AG04449 (cell line): ENCODE measurements around the gene TAGLN.

Source experiments
- CTCF ChIA-PET: fragments of 350-600 bp; formaldehyde crosslinking; extraction: SDS; loops from one replicate; lab custom pipeline; 2021; ENCODE audit warnings: antibody characterized with exemption; lab: Yijun Ruan, JAX
- POLR2A ChIA-PET: fragments of 400-600, 350-600 bp; formaldehyde crosslinking; extraction: SDS; loops from one replicate; lab custom pipeline; 2020; ENCODE audit warnings: antibody characterized with exemption, inconsistent platforms; lab: Yijun Ruan, JAX
- DNase-seq: peaks from one replicate; pipeline ENCODE4 v3.0.0-alpha.2; 2010; ENCODE audit warnings: low read depth, low spot score
- H3K4me3 ChIP-seq: 2 replicates; pipeline ENCODE4 v1.5.1; 2011; ENCODE audit warnings: low read depth, mild to moderate bottlenecking, control low read depth, low read length
- TF ChIP-seq, protein P1 (sequence below): IDR thresholded peaks from one replicate; pipeline ENCODE4 v1.5.1; 2011; ENCODE audit warnings: mild to moderate bottlenecking, moderate library complexity, low read length, control low read depth, inconsistent platforms; ENCODE audit not compliant: insufficient read depth; ENCODE audit errors: missing control alignments

TAGLN gene

DNA sequence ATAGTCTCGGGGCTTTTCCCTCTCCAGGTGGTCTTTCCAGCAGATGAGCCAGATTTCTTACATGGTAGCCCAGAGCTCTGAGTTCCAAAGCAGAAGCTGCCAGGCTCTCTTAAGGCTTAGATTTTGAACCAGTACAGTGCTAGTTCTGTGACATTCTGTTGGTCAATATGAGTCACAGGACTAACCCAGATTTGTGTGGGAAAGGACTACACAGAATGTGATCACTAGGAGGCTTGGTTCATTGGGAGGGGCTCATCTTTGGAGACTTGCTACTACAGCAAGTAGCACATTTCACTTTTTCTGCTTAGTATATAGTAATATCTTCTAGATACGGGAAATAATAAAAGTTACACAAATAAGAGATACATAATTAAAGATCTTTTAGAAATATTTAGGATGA is 57.4 kb downstream of the TAGLN start:
- H3K4me3 ChIP-seq: no peak overlapping the region
- no peak for DNase-seq
- POLR2A ChIA-PET: no interaction called here
- CTCF ChIA-PET: interaction anchor here (0.8 to 2.0 kb wide), 2 partner anchors 10 to 14 kb away, joined by 4 to 8 read pairs; no protein-coding TSS in a partner anchor
- TF ChIP-seq, protein P1, sequence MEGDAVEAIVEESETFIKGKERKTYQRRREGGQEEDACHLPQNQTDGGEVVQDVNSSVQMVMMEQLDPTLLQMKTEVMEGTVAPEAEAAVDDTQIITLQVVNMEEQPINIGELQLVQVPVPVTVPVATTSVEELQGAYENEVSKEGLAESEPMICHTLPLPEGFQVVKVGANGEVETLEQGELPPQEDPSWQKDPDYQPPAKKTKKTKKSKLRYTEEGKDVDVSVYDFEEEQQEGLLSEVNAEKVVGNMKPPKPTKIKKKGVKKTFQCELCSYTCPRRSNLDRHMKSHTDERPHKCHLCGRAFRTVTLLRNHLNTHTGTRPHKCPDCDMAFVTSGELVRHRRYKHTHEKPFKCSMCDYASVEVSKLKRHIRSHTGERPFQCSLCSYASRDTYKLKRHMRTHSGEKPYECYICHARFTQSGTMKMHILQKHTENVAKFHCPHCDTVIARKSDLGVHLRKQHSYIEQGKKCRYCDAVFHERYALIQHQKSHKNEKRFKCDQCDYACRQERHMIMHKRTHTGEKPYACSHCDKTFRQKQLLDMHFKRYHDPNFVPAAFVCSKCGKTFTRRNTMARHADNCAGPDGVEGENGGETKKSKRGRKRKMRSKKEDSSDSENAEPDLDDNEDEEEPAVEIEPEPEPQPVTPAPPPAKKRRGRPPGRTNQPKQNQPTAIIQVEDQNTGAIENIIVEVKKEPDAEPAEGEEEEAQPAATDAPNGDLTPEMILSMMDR: no peak
